Activated CD8-positive, alpha-beta memory T cell treated with anti-CD3 and anti-CD28 coated beads for 1 hour (primary cell): ENCODE results near the gene RAB3A.

Experiments
- DNase-seq, 2 donors: peaks; one replicate each; pipeline ENCODE4 v3.0.0-alpha.2; 2020; ENCODE audit warnings: low read depth in 1 of 2; ENCODE audit errors: extremely low read depth in 1 of 2

The RAB3A gene

GRCh38 chr19:18152817-18153555 lies 50.9 kb downstream of the RAB3A start, which contains the start of gene PIK3R2:
Gene PIK3R2 (plus strand): TSS chr19:18153163. CDS start chr19:18155880, 2,717 bp downstream.
- peak; percentile 98 to 99 for DNase-seq

GRCh38 chr19:18152442-18152816 lies 51.4 kb downstream of the RAB3A start:
- DNase-seq: peak; percentile 92 to 96

- DNase-seq: no peak
Measured at GRCh38 chr19:18150776-18151624, 52.8 kb downstream of the RAB3A start.

GRCh38 chr19:18149596-18149975 lies 54.3 kb downstream of the RAB3A start:
- no peak for DNase-seq

- no peak for DNase-seq
Measured at GRCh38 chr19:18147396-18147795, 56.4 kb downstream of the RAB3A start.
